ENCODE measurements around the gene TADA3. TPM values are rescaled to one million over a fixed set of nuclear protein-coding genes. Genes with fewer than 3 reads are reported as not detected.
A peak's percentile ranks its signal among the peaks of the same experiment; 100 is the strongest.

The TADA3 gene
- total RNA-seq, 1 donor from 2014 or later, result 45.3 TPM

DNA sequence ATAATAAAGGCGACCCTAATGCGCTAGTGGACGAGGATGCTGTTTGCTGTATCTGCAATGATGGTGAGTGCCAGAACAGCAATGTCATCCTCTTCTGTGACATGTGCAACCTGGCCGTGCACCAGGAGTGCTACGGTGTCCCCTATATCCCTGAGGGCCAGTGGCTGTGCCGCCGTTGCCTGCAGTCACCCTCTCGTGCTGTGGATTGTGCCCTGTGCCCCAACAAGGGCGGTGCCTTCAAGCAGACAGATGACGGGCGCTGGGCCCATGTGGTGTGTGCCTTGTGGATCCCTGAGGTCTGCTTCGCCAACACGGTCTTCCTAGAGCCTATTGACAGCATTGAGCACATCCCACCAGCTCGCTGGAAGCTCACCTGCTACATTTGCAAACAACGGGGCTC, 53.1 kb downstream of the TADA3 start:
- TF ChIP-seq, protein P1, sequence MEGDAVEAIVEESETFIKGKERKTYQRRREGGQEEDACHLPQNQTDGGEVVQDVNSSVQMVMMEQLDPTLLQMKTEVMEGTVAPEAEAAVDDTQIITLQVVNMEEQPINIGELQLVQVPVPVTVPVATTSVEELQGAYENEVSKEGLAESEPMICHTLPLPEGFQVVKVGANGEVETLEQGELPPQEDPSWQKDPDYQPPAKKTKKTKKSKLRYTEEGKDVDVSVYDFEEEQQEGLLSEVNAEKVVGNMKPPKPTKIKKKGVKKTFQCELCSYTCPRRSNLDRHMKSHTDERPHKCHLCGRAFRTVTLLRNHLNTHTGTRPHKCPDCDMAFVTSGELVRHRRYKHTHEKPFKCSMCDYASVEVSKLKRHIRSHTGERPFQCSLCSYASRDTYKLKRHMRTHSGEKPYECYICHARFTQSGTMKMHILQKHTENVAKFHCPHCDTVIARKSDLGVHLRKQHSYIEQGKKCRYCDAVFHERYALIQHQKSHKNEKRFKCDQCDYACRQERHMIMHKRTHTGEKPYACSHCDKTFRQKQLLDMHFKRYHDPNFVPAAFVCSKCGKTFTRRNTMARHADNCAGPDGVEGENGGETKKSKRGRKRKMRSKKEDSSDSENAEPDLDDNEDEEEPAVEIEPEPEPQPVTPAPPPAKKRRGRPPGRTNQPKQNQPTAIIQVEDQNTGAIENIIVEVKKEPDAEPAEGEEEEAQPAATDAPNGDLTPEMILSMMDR (IDR thresholded peaks at IDR 0.05; ENCODE audit: borderline replicate concordance), result no peak
- H3K9me3 ChIP-seq (replicated peaks), result no peaks in the 10 kb centered on the region
- DNase-seq, result no peak
- H3K27ac ChIP-seq (replicated peaks), result no peak overlapping the region
- H3K27me3 ChIP-seq (ENCODE audit: low read depth), result no peaks in the 10 kb centered on the region
- H3K36me3 ChIP-seq, result peaks cover 100% of the 10 kb centered on the region
- no peak overlapping the region for H3K4me3 ChIP-seq
- H3K4me1 ChIP-seq, result peaks cover 34% of the 10 kb centered on the region
- intact Hi-C loops (cut with micrococcal nuclease), result no loop called here

DNA sequence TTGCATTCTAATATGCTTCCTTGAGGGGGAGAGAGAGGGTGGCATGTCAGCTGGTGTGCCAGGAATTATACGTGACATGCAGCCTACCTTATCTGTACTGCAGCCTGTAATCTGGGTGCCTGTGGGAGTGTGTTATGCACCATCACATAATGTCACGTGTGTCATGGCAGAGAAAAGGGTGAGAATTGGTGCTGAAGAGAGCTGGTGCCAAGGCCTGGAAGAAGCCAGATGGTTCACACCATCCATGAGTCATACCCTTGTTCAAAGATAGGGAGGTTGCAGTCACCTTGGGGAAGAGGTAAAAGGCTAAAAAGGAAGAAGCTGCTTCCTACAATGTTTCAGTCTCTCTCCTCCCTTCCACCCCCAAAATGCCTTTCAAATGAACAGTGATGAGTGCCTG, 55.4 kb downstream of the TADA3 start:
- no peak for DNase-seq
- TF ChIP-seq, protein P1 (IDR thresholded peaks at IDR 0.05; ENCODE audit: borderline replicate concordance), result no peak
- no peaks in the 10 kb centered on the region for H3K27me3 ChIP-seq (ENCODE audit: low read depth)
- peaks cover 57% of the 10 kb centered on the region for H3K4me1 ChIP-seq
- H3K36me3 ChIP-seq, result peaks cover 78% of the 10 kb centered on the region
- no peaks in the 10 kb centered on the region for H3K9me3 ChIP-seq (replicated peaks)
- H3K27ac ChIP-seq (replicated peaks), result no peak overlapping the region
- H3K4me3 ChIP-seq, result no peak overlapping the region
- intact Hi-C loops (cut with micrococcal nuclease), result no loop called here

DNA sequence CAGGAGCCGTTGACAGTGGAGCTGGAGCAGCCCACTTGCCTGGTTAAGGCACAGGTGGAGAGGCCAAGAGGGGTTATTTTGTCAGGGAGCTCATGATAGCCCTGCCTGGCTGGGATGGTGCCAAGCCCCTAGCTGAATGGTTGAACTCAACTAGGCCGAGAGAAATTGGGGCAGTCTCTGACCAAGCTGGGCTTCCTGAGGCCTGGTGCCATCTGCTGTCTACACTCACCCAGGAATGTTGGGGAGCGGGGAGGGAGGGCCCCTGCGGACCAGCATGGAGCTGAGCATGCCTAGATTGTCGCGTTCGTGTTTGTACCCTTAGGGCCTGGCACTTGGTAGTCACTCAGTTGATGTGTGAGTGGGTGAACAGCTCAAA, 59.5 kb downstream of the TADA3 start:
- H3K27ac ChIP-seq (replicated peaks), result no peak overlapping the region
- intact Hi-C loops (cut with micrococcal nuclease), result no loop called here

DNA sequence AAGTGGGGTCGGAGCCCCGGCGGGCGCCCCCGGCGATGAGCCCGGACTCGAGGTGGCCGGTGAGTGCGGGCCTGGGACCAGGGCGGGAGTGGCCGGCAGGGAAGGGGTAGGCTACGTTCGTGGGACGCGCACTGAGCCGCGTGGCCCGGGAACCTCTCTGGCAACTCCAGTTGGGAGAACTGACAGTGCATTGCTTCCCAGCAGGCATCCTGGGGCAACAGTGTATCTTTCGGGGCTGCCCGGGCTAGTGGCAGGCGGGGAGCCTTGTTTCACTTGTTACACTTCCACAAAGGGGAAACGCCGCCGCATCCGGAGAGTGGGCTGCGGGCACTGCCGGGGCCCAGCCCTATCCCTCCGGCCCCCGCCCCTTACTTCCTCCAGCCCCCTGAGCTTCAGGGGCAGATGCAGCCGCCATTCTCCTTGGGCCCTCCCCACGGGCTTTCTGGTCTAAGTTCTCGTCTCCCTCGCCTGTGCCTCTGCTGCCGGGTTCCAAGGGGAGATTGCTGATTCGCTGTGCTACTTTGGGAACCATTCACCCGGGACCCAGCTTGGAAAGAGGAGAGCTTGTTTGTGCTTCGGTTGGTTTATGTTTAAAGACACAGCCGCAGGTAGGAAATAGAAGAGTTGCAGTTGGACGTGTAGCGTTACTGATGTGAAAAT, 60.1 kb downstream of the TADA3 start:
- TF ChIP-seq, protein P1 (IDR thresholded peaks at IDR 0.05; ENCODE audit: borderline replicate concordance), result no peak
- Histone ChIP-seq H3K36me3 (peaks cover 32% of the 10 kb centered on the region), H3K27ac (replicated peaks) (peak overlapping the region; percentile 100), H3K4me3 (peak overlapping the region; percentile 98), H3K4me1 (peaks cover 63% of the 10 kb centered on the region), H3K9me3 (replicated peaks) (no peaks in the 10 kb centered on the region), H3K27me3 (ENCODE audit: low read depth) (no peaks in the 10 kb centered on the region)
- DNase-seq, result no peak
- intact Hi-C loops (cut with micrococcal nuclease), result no loop called here

More for the DNA sequence above, 59.5 kb downstream of the TADA3 start:
- TF ChIP-seq, protein P1 (IDR thresholded peaks at IDR 0.05; ENCODE audit: borderline replicate concordance), result no peak
- Histone ChIP-seq H3K36me3 (peaks cover 37% of the 10 kb centered on the region), H3K27me3 (ENCODE audit: low read depth) (no peaks in the 10 kb centered on the region), H3K9me3 (replicated peaks) (no peaks in the 10 kb centered on the region), H3K4me3 (peak overlapping the region; percentile 98), H3K4me1 (peaks cover 66% of the 10 kb centered on the region)
- DNase-seq, result no peak

DNA sequence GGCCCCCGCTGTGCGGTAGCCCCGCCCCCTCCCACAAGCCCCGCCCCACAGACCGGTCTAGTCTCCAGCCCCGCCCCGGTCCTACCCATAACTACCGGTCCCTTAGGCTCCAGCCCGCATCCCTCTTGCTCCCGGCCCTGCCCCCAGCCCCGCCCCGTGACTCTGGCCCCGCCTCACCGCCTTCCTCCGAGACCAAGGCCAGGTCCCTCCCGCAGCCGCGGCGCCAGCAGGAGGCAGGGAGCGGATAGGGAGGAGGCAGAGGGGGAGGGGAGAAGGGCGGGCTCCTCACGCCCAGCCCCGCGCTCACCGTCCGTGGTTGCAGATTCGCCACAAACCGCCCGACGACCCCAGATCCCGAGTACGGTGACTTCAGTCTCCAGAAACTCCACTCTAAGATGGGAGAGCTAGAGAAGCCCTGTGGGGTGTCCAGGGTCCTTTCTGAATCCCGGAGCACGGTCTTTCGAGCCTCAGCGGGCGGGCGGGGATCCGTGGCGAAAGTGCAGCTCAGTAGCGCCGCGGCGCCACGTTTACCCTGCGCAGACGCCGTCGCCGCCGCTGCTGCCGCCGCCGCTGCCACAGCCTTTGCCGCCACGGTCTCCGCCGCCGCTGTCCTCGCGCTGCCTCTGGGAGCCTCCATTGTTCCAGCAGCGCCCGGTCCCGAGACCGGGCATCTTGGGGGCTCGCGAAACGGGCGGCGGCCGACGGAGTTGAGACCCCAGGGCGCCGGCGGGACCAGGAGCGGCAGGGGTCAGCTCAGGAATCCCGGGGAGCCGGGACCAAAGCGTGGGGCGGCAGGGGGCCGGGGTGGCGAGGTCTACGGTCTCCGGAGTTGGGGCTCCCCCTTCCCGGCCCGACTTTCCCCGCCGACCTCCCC, 60.8 kb downstream of the TADA3 start, which contains the start of gene BRPF1:
Gene BRPF1, plus strand, starts transcription at position 530 of the 874 bp plus-strand sequence. CDS start 2,406 bp downstream, outside the sequence.
- Histone ChIP-seq H3K9me3 (replicated peaks) (no peaks in the 10 kb centered on the region), H3K4me3 (peak within 1 kb of the TSS; percentile 98), H3K27me3 (ENCODE audit: low read depth) (no peaks in the 10 kb centered on the region), H3K36me3 (peaks cover 25% of the 10 kb centered on the region), H3K27ac (replicated peaks) (peak within 1 kb of the TSS; percentile 100), H3K4me1 (peaks cover 55% of the 10 kb centered on the region)
- peak; percentile 100 for DNase-seq
- intact Hi-C loops (cut with micrococcal nuclease), result no loop called here
- TF ChIP-seq, protein P1 (IDR thresholded peaks at IDR 0.05; ENCODE audit: borderline replicate concordance), result peak; percentile 25

All from left ventricle myocardium inferior (tissue), 1 donor.